HG02885 (cell line): ENCODE data around the gene ZNF48.

Experiments used
- ATAC-seq: cut with Tn5 transposase; IDR thresholded peaks from one replicate; pipeline ENCODE4 v1.9.1; 2021; ENCODE audit warnings: mild to moderate bottlenecking; ENCODE audit not compliant: unreplicated experiment, poor library complexity

The ZNF48 gene

DNA sequence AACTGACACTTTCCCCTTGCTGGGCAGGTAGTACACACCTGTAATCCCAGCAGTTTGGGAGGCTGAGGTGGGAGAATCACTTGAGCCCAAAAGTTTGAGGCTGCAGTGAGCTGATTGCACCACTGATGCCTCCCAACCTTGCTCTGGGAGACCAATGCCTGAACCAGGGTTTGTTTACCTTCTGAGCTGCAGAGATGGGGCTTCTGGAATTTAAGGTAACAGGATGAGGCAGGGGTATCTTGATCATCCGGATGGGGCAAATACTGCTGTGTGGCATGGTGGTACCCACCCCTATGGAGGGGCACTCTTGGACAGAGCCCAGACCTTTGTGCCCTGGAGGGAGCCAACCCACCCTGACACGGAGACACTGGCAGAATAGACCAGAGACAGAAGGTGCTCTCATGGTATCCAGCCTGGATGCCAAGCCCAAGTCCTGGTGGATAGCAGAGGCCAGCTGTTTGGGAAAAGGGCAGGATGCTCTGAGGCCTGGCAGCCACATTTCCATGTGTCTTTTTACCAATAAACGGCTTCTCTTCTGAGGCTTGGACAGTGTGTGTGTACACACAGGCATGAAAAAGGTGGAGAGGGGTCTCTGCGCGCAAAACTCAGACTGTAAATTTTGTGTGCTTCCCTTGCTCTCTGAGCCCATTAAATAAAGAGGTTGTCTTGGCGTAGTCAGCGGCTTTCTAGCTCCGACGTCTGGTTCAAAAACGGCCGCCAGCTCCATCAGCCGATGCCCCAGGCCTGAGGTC is 4.4 kb downstream of the ZNF48 start:
- no peak for ATAC-seq

DNA sequence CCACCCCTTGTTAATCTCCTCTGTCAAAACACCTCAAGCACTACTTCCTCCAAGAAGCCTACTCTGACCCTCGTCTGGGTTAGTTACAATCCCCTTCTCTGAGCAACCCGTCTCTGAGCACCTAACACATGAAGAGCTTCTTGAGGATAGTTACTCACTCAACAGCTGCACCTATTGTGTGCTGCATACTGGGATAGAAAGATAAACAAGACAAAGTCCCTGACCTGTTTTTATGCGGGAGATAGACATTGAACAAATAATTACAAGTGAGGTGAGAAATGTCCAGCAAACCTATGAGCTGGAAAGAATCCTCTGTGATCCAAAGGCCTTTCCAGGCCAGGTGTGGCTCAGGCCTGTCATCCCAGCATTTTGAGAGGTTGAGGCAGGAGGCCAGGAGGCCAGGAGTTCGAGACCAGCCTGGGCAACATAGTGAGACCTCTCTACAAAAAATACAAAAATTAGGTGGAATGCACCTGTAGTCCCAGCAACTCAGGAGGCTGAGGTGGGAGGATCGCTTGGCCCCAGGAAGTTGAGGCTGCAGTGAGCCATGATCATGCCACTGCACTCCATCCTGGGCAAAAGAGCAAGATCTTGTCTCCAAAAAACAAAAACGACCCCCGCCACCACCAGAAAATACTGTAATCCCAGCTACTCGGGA is 6.7 kb downstream of the ZNF48 start:
- ATAC-seq: no peak

DNA sequence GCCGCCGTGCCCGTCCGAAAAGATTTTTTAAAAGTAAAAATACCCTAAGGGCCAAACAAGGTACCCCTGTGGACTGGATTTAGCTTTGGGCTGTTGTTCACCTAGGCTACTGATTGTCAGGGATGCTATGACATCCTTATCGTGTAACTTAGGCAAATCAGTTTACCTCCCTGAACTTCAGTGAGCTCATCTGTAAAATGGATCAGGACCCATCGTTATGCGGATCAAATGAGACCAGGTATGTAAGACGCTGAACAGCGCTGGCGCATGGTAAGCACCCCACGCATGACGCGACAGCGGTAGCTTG is 11.5 kb downstream of the ZNF48 start:
- ATAC-seq: peak; percentile 4

DNA sequence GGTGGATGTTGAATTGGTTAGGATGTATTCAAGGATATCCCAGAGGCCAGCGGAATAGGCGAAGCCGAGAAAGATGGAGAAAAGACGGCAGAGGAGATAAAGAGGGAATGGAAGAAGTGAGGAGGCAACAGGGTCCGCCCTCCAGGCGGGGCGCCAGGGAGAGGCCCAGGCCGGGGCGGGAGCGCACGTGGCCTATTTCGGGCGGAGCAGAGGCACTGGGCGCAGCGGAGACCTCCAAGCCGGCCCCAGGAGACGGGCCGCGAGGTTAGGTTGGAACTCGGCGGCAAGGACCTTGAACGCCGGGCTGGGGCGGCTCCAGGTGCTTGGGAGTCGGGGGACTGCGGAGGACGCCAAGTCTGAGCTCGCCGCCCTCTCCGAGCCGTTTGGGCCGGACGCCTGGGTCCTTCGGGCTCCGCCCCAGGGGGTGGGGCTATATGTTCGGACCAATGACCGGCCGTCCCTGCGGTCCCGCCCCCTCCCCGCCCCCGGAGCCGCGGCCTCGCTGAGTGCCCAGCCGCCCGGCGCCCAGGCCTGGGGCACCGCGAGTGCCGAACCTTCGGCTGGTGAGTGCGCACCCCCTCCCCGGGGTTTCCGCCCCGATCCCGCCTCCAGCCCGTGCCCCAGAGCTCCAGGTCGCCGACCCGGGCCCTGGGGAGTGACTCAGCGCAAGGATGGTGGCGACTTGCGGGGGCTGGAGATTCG is 12.0 kb downstream of the ZNF48 start, which contains the start of gene ZNF771:
TSS of gene ZNF771 (plus strand) at position 505 of the 702 bp plus-strand sequence. CDS start 448 bp downstream, outside the sequence.
- peak; percentile 88 for ATAC-seq

DNA sequence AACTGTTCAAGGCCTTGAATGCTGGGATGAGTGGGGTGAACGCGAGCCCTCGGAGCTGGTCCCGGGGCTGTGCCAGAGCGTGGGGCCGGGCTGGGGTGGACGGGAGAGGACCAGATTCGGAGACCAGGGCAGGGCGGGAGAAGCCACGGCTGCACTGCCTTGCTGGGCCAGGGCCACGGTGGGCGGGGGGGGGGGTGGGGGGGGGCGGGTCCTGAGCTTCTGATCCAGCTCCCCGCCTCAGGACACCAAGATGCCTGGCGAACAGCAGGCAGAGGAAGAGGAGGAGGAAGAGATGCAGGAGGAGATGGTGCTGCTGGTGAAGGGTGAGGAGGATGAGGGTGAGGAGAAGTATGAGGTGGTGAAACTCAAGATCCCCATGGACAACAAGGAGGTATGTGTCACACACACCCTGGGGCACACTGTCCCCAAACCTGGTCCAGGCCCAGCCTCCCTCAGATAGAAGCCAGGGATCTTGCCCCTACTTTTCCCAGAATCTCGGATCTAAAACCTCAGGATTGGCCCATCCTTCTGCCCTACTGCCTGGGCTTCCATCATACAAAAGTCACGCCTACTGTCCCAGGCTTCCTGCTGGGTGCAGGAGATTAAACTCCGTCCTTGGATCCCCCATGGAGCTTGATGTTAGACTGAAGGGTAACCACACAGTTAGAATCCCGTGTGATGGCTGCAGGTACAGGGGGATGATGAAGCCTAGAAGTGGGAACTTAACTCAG is 12.7 kb downstream of the ZNF48 start:
- ATAC-seq: no peak

DNA sequence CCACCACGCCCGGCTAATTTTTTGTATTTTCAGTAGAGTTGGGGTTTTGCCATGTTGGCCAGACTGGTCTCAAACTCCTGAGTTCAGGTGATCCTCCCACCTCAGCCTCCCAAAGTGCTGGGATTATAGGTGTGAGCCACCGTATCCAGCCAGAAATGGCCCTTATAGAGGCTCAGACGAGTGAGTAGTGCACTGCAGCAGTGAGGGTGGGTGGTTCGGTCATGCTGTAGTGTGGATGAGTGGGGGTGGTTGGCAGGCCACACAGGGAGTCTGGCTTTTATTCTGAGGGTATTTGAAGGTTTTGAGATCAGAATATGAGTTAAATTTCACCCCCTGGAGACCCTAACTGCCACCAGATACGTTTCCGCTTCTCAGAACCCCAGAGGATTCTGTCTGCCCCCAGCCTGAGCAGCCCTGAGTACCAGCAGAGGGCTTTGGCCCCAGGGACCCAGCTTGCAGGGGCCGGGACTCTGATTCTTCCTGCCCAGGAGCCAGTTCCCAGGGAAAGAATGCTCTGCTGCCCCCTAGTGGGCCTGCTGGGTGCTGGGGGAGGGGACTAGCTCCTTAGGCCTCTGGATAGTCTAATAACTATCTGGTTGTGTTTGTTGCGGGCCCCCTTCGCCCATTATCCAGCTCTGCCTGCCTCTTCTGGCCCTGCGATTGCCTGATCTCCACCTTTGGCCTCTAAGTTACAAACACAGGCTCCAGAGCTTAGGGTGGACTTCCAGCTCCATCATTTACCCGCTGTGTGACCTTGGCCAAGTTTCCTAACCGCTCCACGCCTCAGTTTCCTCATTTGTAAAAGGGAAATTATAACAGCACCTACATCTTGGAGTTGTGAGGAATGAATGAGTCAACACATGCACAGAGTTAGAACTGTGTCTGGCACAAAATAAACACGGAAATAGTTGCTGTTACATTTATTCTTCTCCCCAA is 14.2 kb downstream of the ZNF48 start:
- ATAC-seq: peak; percentile 48

DNA sequence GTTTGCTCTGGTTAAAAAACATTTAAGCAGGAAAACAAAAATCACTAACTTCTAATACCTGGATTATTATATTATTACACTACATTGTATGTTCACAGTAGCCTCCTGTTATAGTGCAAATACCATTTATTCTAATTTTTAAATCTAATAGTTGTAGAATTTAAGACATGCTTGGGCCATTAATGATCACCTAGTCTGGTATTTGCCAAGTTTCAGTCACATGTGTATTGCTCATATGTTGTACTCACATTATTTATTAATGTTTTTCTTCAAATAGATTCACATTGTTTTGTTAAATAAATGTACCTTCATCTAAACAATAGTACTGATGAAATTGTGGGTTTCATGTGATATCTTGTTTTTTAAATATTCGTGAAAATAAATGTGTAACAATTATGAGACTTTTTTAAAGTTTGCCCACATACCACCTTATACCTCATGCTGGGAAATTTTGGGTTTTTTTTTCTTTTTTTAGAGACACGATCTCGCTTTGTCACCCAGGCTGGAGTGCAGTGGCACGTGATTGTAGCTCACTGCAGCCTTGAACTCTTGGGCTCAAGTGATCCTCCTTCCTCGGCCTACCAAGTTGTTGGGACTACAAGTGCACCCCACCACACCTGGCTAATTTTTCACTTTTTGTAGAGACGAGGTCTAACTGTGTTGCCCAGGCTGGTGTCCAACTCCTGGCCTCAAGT is 18.0 kb downstream of the ZNF48 start:
- ATAC-seq: no peak

DNA sequence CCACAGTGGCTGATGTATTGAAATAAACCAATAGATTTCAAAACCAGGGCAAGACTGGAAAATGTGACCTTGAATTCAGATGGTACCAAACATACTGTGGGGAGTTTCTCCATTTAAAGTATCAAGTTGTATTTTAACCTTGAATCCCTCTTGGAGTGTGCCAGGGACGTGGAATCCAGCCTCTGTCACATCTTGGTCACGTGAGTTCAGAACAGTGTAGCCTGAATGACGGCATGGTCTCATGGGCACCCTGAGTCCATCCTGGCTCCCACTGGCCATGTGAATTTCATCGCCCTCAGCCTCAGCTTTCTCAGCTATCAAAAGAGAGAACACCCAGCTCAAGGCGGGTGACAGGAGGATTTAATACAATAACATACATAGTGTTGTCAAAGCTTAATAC is 18.9 kb downstream of the ZNF48 start:
- no peak for ATAC-seq

DNA sequence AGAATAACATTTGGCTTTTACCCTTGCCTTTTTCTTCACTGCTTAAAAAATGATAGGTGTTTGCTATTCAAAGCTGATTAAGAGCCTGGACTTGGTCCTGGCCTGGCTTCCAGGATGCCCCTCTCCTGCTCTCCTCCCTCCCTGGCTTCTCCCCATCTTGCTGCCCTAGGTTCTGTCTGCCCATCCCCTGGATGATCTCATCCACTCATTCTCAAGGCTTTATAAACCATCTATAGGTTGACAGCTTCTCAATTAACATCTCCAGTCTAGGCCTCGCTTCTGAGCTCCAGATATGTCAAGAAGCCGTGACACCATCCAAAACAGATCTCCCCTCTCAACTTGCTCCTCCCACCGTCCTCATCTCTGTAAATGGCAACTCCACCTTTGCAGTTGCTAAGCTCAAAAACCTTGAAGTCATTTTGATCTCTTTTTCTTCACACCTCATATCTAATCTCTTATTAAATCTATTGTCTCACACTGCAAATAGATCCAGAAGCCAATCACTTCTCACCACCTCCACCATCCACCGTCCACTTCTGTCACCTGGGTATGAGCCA is 20.9 kb downstream of the ZNF48 start:
- ATAC-seq: no peak

DNA sequence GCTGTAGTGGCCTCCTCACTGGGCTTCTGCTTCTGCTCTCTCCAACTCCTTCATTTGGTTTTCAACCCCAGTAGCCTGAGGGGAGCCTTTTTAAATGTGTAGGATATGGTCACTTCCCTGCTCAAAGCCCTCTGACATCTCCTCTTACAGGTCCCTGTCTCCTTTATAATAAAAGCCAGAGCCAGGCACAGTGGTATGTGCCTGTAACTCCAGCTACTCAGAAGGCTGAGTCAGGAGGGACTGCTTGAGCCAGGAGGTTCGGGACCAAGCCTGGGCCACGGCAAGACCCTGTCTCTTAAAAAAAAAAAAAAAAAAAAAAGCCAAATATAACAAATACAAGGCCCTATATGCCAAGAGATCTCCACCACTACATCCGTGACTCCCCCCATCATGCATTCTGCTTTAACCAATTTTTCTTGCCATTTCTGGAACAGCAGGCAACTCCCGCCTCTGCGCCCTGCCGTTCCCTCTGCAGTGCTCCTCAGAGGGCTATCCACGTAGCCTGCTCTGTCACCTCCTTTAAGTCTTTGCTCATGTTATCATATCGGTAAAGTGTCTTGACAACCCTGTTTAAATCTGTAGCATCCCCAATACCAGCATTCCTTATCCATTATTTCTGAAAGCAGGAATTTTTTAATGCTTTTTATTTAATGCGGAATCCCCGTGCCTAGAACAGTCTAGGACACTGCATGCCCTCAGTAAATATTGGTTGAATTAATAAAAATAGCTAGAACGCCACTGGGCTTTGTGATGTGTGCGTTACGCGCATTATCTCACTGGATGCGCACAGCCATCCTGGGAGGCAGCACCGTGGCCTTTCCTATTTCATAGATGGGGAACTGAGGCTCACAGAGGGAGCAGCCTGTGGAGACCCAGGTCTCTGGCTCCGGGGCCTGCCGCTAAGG is 21.7 kb downstream of the ZNF48 start:
- no peak for ATAC-seq

DNA sequence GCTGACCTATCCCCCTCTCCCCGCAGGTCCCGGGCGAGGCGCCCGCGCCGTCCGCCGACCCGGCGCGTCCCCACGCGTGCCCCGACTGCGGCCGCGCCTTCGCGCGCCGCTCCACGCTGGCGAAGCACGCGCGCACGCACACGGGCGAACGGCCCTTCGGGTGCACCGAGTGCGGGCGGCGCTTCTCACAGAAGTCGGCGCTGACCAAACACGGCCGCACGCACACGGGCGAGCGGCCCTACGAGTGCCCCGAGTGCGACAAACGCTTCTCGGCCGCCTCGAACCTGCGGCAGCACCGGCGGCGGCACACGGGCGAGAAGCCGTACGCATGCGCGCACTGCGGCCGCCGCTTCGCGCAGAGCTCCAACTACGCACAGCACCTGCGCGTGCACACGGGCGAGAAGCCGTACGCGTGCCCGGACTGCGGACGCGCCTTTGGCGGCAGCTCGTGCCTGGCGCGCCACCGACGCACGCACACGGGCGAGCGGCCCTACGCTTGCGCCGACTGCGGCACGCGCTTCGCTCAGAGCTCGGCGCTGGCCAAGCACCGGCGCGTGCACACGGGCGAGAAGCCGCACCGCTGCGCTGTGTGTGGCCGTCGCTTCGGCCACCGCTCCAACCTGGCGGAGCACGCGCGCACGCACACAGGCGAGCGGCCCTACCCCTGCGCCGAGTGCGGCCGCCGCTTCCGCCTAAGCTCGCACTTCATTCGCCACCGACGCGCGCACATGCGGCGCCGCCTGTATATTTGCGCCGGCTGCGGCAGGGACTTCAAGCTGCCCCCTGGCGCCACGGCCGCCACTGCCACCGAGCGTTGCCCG is 22.5 kb downstream of the ZNF48 start:
- peak; percentile 81 for ATAC-seq

DNA sequence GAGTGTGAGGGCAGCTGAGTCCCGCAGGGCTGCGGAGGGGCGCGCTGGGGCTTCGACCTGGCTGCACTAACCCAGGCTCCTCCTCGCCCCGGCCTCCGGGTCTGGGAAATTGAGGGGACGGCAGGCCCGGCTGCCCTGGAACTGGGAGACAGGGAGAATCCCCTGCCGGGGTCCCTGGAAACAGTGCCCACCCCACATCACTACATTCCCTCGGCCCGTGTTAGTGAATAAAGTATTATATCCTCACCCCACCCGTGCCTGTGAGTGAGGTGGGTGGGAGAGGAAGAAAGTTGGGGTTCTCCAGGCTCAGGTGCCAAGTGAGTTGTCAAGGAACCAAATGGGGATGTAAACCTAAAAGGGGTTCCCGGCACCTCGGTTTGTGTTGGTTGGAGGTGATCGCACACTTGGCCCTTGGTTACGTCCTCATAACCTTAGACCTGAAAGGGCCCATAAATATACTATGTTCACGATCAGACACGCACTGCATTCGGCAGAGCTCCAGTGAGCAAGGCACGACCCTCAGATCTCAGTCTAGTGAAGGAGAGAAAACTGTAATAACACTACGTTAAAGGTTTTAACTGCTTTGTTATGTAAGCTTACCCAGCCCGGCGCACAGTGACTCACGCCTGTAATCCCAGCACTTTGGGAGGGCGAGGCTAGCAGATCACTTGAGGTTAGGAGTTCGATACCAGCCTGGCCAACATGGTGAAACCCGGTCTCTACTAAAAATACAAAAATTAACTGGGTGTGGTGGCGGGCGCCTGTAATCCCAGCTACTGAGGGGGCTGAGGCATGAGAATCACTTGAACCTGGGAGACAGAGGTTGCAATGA is 23.3 kb downstream of the ZNF48 start:
- ATAC-seq: no peak

DNA sequence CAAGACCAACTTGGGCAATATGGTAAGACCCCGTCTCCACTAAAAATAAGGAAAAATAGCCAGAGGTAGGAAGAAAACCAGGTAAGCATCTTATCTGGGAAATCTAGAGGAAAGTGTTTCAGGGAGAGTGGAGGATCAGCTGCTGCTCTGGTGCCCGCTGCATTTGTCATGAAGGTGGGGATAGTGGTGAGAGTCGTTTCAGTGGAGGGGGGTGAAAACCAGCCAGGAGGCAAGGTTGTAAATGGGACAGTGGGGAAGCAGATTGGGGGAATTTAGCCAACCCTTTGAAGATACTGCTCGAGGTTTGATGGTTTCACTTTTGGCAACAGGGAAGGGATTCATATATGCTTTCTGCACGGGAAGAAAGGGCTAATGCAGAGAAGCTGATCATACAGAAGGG is 25.8 kb downstream of the ZNF48 start:
- no peak for ATAC-seq

DNA sequence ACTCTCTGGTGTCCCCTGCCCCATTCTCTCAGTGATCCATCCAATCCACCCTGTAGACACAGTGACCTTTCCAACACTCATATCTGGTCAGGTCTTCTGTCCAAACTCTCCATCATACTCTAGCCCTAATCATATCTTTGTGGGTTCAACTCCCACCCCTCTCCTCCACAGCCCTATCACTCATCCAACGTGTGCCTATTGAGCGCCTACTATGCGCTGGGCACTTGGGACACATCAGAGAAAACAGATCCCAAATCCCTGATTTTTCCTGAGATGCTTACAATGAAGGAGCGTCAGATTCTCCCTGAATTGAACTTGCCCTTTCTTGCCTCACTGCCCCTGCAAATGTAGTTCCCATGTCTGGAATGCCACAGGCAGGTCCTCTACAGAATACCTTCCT is 32.8 kb downstream of the ZNF48 start:
- ATAC-seq: no peak

DNA sequence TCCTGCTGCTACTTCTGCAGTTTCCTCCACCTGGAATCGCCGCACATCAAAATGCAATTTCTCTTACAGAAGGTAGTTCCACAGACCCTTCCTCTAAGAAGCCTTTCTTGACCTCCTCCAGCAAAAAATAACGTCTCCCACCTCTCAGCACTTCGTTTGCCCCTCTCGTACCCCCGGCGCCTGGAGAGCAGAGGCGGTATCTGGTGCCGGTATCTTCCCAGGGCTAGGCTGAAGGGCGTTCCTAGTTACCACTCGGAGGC is 34.1 kb downstream of the ZNF48 start:
- peak; percentile 5 for ATAC-seq

DNA sequence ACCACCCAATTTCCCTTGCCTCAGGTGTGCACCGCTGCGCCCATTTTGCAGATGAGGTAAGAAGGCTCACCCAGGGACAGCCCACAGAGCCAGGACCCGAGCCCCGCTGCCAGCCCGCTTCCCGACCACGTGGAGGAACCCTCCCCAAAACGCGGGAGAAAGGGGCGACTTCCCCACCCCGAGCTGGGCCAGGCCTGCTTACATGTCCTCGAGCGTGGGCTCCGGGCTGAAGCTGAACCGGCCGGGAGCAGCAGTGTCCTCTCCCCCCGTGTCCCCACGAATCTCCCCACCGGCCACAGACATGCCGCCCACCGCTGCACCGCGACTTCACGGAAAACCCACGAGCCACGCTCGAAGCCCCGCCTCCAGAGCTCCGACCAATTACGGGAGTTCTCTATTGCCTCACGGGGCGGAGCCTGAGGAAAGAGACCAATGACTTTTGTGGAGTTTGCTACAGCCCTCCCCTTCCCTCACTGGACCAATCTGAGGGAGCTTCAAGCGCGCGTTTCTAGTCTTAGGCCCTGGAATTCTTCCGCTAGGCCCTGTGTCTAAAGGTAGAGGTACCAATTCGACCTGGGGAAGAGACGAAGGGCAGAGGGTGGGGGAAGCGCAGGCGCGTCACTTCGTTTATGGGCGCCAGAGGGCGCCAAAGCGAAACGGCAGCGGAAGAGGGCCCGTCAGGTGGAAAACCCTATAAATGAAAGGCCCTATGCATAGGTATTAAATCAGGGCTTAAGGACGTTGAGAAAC is 34.6 kb downstream of the ZNF48 start, which contains the start of gene DCTPP1:
TSS of gene DCTPP1 (minus strand) at position 353 of the 750 bp plus-strand sequence. CDS start at position 303, 50 bp downstream.
- ATAC-seq: peak; percentile 97
